Neutrophil (primary cell): ENCODE measurements around the gene MTFP1.

ENCODE experiments used
- H3K27ac ChIP-seq: fragments of 200-600 bp; sonication (generic); 2 replicates; pipeline ENCODE4 v1.5.1; 2016; ENCODE audit warnings: mild to moderate bottlenecking, moderate library complexity
- H3K27me3 ChIP-seq: fragments of 200-600 bp; sonication (generic); 2 replicates; pipeline ENCODE4 v1.6.0; 2016; ENCODE audit warnings: mild to moderate bottlenecking
- H3K36me3 ChIP-seq: fragments of 200-600 bp; sonication (generic); 2 replicates; pipeline ENCODE4 v1.5.1; 2017
- H3K4me1 ChIP-seq, 2 experiments: fragments of 200-600 bp in 1 of 2; sonication (generic) in 1 of 2; 1 replicate in 1 of 2; 2 replicates in 1 of 2; pipeline versions ENCODE4 v1.5.1 to v1.6.1; 2013 to 2016; ENCODE audit warnings: low read depth in 1 of 2, low read length in 1 of 2, mild to moderate bottlenecking in 1 of 2, moderate library complexity in 1 of 2; ENCODE audit not compliant: control insufficient read depth in 1 of 2, insufficient read depth in 1 of 2
- H3K4me3 ChIP-seq, 2 experiments: fragments of 200-600 bp in 1 of 2; sonication (generic) in 1 of 2; 1 replicate in 1 of 2; 2 replicates in 1 of 2; pipeline ENCODE4 v1.5.1; 2013 to 2016; ENCODE audit warnings: low read depth in 1 of 2, low read length in 1 of 2, mild to moderate bottlenecking in 1 of 2, moderate library complexity in 1 of 2
- H3K9me3 ChIP-seq: fragments of 200-600 bp; sonication (generic); 2 replicates; pipeline ENCODE4 v1.5.1; 2016
- TF ChIP-seq, protein P1 (sequence below): fragments of 200-600 bp; sonication (generic); IDR thresholded peaks from 2 replicates; pipeline ENCODE4 v1.5.1; 2016; ENCODE audit warnings: antibody characterized with exemption

Gene MTFP1

GRCh38 chr22:30474683-30475424, 49.3 kb downstream of the MTFP1 start:
- TF ChIP-seq, protein P1, sequence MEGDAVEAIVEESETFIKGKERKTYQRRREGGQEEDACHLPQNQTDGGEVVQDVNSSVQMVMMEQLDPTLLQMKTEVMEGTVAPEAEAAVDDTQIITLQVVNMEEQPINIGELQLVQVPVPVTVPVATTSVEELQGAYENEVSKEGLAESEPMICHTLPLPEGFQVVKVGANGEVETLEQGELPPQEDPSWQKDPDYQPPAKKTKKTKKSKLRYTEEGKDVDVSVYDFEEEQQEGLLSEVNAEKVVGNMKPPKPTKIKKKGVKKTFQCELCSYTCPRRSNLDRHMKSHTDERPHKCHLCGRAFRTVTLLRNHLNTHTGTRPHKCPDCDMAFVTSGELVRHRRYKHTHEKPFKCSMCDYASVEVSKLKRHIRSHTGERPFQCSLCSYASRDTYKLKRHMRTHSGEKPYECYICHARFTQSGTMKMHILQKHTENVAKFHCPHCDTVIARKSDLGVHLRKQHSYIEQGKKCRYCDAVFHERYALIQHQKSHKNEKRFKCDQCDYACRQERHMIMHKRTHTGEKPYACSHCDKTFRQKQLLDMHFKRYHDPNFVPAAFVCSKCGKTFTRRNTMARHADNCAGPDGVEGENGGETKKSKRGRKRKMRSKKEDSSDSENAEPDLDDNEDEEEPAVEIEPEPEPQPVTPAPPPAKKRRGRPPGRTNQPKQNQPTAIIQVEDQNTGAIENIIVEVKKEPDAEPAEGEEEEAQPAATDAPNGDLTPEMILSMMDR, result no peak
- H3K27ac ChIP-seq, result no peak overlapping the region
- H3K36me3 ChIP-seq, result no peaks in the 10 kb centered on the region
- H3K4me1 ChIP-seq, result no peaks in the 10 kb centered on the region
- no peaks in the 10 kb centered on the region for H3K9me3 ChIP-seq
- no peak overlapping the region for H3K4me3 ChIP-seq
- H3K27me3 ChIP-seq, result peaks cover 49% of the 10 kb centered on the region
